Measurements from ENCODE around the gene ACO2.

DNA sequence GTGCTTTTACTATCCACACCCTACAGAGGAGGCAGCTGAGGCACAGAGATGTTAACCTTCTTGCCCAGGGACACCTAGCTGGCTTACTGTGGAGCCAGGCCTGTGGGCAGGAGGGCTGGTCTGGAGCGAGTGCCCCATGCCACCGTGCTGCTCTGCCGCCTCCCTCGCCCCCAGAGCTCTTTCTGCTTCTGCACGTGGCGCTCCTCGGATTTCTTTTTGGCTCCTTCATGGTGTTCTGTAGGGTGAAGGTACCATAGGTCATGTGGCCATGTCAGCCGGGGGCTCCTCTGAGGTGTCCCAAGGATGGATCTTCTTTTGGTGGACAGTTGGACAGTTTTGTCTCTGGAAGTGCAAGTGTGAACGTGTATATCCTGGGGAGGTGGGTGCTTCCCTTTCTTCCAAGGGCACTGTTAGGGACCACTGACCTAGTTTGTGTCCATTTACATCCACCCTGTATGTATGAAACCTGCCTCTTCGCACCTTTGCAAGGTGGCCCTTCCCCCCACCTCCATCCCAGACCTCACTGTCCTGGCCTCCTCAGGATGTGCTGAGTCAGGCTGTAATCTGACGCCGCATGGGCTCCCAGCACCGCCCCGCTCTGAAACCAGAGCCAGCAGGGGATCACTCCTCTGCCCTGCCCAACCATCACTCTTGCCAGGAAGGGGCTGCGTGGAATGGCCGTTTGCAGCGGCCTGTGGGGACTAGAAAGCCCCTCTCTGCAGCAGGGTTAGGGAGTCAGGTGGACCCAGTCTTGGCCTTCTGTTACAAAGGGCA, 43.7 kb downstream of the ACO2 start:
- TF ChIP-seq, protein P1, sequence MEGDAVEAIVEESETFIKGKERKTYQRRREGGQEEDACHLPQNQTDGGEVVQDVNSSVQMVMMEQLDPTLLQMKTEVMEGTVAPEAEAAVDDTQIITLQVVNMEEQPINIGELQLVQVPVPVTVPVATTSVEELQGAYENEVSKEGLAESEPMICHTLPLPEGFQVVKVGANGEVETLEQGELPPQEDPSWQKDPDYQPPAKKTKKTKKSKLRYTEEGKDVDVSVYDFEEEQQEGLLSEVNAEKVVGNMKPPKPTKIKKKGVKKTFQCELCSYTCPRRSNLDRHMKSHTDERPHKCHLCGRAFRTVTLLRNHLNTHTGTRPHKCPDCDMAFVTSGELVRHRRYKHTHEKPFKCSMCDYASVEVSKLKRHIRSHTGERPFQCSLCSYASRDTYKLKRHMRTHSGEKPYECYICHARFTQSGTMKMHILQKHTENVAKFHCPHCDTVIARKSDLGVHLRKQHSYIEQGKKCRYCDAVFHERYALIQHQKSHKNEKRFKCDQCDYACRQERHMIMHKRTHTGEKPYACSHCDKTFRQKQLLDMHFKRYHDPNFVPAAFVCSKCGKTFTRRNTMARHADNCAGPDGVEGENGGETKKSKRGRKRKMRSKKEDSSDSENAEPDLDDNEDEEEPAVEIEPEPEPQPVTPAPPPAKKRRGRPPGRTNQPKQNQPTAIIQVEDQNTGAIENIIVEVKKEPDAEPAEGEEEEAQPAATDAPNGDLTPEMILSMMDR (IDR thresholded peaks at IDR 0.05): no peak
- TF ChIP-seq POLR2A (IDR thresholded peaks at IDR 0.05): no peak

Data from tibial nerve (tissue), 3 donors.